Peyer's patch (tissue), 4 donors: ENCODE measurements around the gene RIPK4. TPM values are rescaled to one million over a fixed set of nuclear protein-coding genes. Genes with fewer than 3 reads are reported as not detected.

Experiments
- DNase-seq, 3 donors: peaks; one replicate each; pipeline ENCODE4 v3.0.0-alpha.2; 2017 to 2019
- H3K27ac ChIP-seq, 4 donors: fragments of 200-600 bp; sonication (generic); one replicate each; pipeline ENCODE4 v1.5.1; 2016 to 2019
- H3K27me3 ChIP-seq, 2 donors: fragments of 200-600 bp; sonication (generic); one replicate each; pipeline ENCODE4 v1.5.1; 2019
- H3K36me3 ChIP-seq, 3 donors: fragments of 200-600 bp; sonication (generic); one replicate each; pipeline ENCODE4 v1.5.1; 2016 to 2019
- H3K4me1 ChIP-seq, 4 donors: fragments of 200-600 bp; sonication (generic); one replicate each; pipeline ENCODE4 v1.5.1; 2016 to 2019
- H3K4me3 ChIP-seq, 4 donors: fragments of 200-600 bp; sonication (generic); 1 replicate in 3 of 4; 2 replicates in 1 of 4; pipeline ENCODE4 v1.5.1; 2016 to 2019; ENCODE audit warnings: mild to moderate bottlenecking in 1 of 4
- H3K9me3 ChIP-seq, 4 donors: fragments of 200-600 bp; sonication (generic); one replicate each; pipeline ENCODE4 v1.5.1; 2016 to 2019; ENCODE audit warnings: mild to moderate bottlenecking in 1 of 4
- CTCF ChIP-seq, 6 experiments: fragments of 450-650 bp in 4 of 6; fragments of 200-600 bp in 2 of 6; sonication (generic) in 1 of 6; IDR thresholded peaks; one replicate each; pipeline ENCODE4 v1.5.1; 2017 to 2019; ENCODE audit warnings: antibody characterized with exemption in 6 of 6, mild to moderate bottlenecking in 3 of 6, moderate library complexity in 1 of 6
- POLR2A ChIP-seq, 2 donors: fragments of 450-650 bp; IDR thresholded peaks; one replicate each; pipeline ENCODE4 v1.5.1; 2017; ENCODE audit warnings: antibody characterized with exemption in 2 of 2, mild to moderate bottlenecking in 2 of 2, moderate library complexity in 2 of 2
- total RNA-seq, 4 donors: library from RNA; depleted of rRNA; stranded (reverse); fragments of >200 nt; gene quantifications; one replicate each; pipeline ENCODE4 v1.1.0, GENCODE V29; 2016

The RIPK4 gene
- total RNA-seq, 4 donors from 2014 or later: 5.0 to 62.5 (median 31.3) TPM

DNA sequence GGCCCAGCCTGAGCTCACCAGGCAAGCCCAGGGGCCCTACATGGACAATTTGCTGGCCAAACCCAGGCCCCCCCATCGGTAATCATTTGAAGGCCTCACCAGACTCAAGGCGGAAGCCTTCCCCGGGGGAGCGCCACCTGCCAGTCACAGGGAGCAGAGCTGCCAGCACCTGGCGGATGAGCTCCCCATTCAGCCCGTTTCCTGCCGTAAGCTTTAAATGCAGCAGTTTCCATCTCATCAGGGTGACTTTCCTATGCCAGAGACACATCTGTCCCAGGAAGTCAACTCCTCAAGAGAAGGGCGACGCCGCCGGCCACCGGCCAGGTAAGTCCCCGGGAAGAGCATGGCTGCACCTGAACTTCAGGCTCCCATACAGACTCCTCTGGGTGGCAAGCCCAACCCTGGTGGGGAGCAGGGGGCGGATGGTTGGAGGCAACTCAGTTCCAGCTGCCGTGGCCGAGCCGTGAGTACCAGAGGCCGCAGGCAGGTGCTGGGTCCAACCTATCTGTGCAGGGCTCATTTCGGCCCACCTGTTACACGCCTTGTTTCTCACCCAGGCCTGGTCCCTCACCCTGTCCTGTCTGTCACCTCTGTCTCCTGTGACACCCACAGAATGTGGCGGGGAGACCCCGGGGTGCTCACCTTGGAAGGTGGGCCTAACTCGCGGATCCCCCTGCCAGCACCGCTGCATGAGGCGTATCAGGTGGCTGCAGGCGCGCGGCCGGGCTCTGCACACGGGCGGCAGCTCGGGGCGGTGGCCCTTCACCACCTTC lies 20.7 kb downstream of the RIPK4 start:
- Histone ChIP-seq H3K27ac (no peak overlapping the region), H3K4me3 (no peak overlapping the region), H3K36me3 (peaks cover 0 to 75% (median 0%) of the 10 kb centered on the region in 3 donors), H3K9me3 (no peaks in the 10 kb centered on the region), H3K27me3 (no peaks in the 10 kb centered on the region), H3K4me1 (peaks cover 0 to 16% (median 0%) of the 10 kb centered on the region in 4 donors)
- TF ChIP-seq CTCF (IDR thresholded peaks at IDR 0.05) (no peak), POLR2A (IDR thresholded peaks at IDR 0.05) (no peak)
- DNase-seq: peak in 1 of 3 donors; percentile 54

- Histone ChIP-seq H3K27me3 (no peaks in the 10 kb centered on the region), H3K4me3 (no peak overlapping the region), H3K27ac (peak overlapping the region in 1 of 4 donors; percentile 51), H3K9me3 (no peaks in the 10 kb centered on the region), H3K36me3 (peaks cover 0 to 75% (median 0%) of the 10 kb centered on the region in 3 donors), H3K4me1 (peaks cover 0 to 16% (median 0%) of the 10 kb centered on the region in 4 donors)
- peak in 1 of 3 donors; percentile 62 for DNase-seq
- TF ChIP-seq POLR2A (IDR thresholded peaks at IDR 0.05) (no peak), CTCF (IDR thresholded peaks at IDR 0.05) (no peak)
Observed at GRCh38 chr21:41745026-41745820, 21.6 kb downstream of the RIPK4 start.

DNA sequence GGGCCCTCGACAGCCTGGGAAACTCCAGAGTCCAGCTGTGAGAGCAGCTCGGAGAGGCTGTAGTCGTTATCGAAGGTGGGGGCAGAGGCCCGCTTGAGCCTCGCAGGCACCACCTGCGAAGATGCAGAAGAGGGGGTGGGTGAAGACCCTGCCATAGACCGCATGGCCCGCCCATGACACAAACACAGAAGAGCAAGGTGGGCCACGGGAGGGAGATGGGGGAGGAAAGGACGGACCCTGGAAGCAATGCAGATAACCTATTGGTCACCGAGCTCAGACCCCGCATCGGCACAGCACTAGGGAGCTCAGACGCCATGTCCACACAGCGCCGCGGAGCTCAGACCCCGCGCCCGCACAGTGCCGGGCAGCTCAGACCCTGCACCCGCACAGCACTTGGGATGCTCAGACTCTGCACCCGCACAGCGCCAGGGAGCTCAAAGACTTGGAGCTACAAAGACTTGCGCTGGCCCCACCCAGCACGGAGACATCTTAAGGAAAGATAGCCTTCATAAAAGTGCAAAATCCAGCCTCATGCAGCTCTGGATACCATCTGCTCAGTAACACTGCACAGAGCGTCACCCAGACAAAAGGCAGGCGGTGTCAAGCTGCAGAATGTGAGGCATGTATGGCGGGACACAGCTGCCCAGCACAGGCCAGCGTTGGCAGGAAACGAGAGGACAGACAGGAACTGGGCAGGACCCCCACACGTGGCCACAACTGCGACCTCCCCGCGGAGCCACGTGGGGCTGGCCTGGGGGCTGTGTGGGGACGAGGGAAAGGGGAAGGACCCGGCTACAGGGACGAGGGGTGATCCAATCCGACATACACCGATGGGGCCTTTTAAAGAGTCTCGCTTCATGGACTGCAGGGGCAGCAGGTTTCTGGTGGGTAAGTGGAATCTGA lies 22.6 kb downstream of the RIPK4 start:
- no peaks in the 10 kb centered on the region for H3K27me3 ChIP-seq
- H3K4me3 ChIP-seq: no peak overlapping the region
- H3K9me3 ChIP-seq: no peaks in the 10 kb centered on the region
- peaks cover 0 to 78% (median 0%) of the 10 kb centered on the region in 3 donors for H3K36me3 ChIP-seq
- peak in 1 of 3 donors; percentile 51 for DNase-seq
- peaks cover 0 to 16% (median 0%) of the 10 kb centered on the region in 4 donors for H3K4me1 ChIP-seq
- no peak for TF ChIP-seq POLR2A (IDR thresholded peaks at IDR 0.05)
- no peak for TF ChIP-seq CTCF (IDR thresholded peaks at IDR 0.05)
- H3K27ac ChIP-seq: peak overlapping the region in 1 of 4 donors; percentile 51

DNA sequence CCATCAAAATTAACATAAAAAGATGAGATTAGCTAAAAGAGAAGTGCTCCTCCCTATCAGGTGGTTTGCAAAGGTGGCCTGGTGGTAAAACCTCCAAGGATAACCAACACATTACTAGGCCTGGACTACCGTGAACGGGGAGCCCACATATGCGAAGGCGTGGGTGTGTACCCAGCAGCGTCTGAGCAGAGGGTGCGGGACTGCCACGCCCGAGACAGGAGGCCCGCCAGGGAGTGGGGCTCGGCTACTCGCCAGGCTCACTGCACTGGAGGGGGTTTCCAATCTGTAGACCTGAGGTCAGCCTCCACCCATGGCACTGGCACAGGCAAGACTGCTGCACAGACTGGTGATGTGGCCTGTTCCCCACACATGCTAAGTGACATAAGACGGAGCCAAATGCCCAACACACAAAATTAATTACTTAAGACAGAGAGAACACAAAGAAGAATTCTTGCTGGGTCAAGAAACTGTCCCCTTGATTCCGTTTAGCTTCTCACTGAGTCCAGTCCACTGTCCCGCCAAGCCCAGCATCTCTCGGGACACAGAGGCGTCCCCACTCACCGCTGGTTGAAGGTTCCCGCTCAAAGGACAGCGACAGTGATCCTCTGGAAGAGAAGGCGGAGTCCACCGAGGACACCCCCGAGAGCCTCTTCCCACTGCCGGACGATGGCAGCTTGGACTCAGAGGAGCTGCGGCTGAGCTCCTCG lies 23.4 kb downstream of the RIPK4 start:
- H3K27ac ChIP-seq: no peak overlapping the region
- DNase-seq: peak in 1 of 3 donors; percentile 66
- peaks cover 0 to 70% (median 0%) of the 10 kb centered on the region in 3 donors for H3K36me3 ChIP-seq
- H3K4me1 ChIP-seq: peaks cover 0 to 16% (median 0%) of the 10 kb centered on the region in 4 donors
- no peak for TF ChIP-seq POLR2A (IDR thresholded peaks at IDR 0.05)
- TF ChIP-seq CTCF (IDR thresholded peaks at IDR 0.05): no peak
- H3K4me3 ChIP-seq: no peak overlapping the region
- H3K27me3 ChIP-seq: no peaks in the 10 kb centered on the region
- H3K9me3 ChIP-seq: no peaks in the 10 kb centered on the region
